Sigmoid colon (tissue), 4 donors: ENCODE results near the gene ZNF346.

Experiments used
- EP300 ChIP-seq, 4 donors: sonication (generic); formaldehyde crosslinking; IDR thresholded peaks; one replicate each; pipeline ENCODE4 v1.6.1; 2017; ENCODE audit warnings: antibody characterized with exemption in 4 of 4
- POLR2A ChIP-seq, 2 donors: fragments of 450-650 bp; IDR thresholded peaks; one replicate each; pipeline ENCODE4 v1.6.1; 2016; ENCODE audit warnings: antibody characterized with exemption in 2 of 2, mild to moderate bottlenecking in 2 of 2, moderate library complexity in 2 of 2
- POLR2AphosphoS5 ChIP-seq, 4 donors: sonication (generic); formaldehyde crosslinking; IDR thresholded peaks; one replicate each; pipeline ENCODE4 v1.6.1; 2017; ENCODE audit warnings: antibody characterized with exemption in 4 of 4
- TF ChIP-seq, protein P1 (sequence below), 4 experiments: fragments of 450-650 bp in 3 of 4; fragments of 200-600 bp in 1 of 4; IDR thresholded peaks; one replicate each; pipeline ENCODE4 v1.5.1; 2016 to 2019; ENCODE audit warnings: antibody characterized with exemption in 4 of 4, mild to moderate bottlenecking in 3 of 4, moderate library complexity in 2 of 4

DNA sequence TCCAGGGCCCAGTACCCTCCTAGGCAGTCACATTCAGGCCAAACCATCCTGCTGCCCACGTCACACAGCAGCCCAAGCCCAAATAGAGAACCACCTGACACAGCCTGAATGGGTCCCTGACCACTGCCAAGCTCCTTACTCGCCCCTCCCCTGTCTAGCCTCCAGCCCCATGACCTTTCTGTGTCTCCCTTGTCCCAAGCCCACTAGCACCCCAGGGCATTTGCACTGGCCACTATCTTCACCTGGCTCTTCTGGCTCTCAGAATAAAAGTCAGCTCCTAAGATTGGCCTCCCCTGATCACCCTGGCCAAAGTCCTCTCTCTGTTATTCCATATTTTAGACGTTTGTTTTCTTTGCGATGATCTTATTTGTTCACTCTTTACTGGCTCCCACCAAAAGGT is 84.7 kb downstream of the ZNF346 start:
- TF ChIP-seq EP300 (IDR thresholded peaks at IDR 0.05): no peak
- TF ChIP-seq, protein P1, sequence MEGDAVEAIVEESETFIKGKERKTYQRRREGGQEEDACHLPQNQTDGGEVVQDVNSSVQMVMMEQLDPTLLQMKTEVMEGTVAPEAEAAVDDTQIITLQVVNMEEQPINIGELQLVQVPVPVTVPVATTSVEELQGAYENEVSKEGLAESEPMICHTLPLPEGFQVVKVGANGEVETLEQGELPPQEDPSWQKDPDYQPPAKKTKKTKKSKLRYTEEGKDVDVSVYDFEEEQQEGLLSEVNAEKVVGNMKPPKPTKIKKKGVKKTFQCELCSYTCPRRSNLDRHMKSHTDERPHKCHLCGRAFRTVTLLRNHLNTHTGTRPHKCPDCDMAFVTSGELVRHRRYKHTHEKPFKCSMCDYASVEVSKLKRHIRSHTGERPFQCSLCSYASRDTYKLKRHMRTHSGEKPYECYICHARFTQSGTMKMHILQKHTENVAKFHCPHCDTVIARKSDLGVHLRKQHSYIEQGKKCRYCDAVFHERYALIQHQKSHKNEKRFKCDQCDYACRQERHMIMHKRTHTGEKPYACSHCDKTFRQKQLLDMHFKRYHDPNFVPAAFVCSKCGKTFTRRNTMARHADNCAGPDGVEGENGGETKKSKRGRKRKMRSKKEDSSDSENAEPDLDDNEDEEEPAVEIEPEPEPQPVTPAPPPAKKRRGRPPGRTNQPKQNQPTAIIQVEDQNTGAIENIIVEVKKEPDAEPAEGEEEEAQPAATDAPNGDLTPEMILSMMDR (IDR thresholded peaks at IDR 0.05): no peak
- TF ChIP-seq POLR2AphosphoS5 (IDR thresholded peaks at IDR 0.05): no peak
- no peak for TF ChIP-seq POLR2A (IDR thresholded peaks at IDR 0.05)
